Transverse colon (tissue), 4 donors: ENCODE results near the gene NEK8. TPM values are rescaled to one million over a fixed set of nuclear protein-coding genes. Genes with fewer than 3 reads are reported as not detected.
A peak's percentile ranks its signal among the peaks of the same experiment; 100 is the strongest.

ENCODE experiments used
- DNase-seq: peaks from one replicate; pipeline ENCODE4 v3.0.0-alpha.2; 2019
- H3K27ac ChIP-seq, 4 donors: fragments of 200-600 bp; sonication (generic); 2 replicates each; pipeline ENCODE4 v1.5.1; 2016 to 2018; ENCODE audit warnings: inconsistent platforms in 4 of 4
- H3K27me3 ChIP-seq: fragments of 200-600 bp; sonication (generic); 2 replicates; pipeline ENCODE4 v1.5.1; 2017; ENCODE audit warnings: inconsistent platforms
- H3K36me3 ChIP-seq, 4 donors: fragments of 200-600 bp; sonication (generic); 2 replicates each; pipeline ENCODE4 v1.5.1; 2017 to 2019; ENCODE audit warnings: inconsistent platforms in 4 of 4
- H3K4me1 ChIP-seq, 4 donors: fragments of 200-600 bp; sonication (generic); 2 replicates each; pipeline ENCODE4 v1.5.1; 2017 to 2020; ENCODE audit warnings: inconsistent platforms in 4 of 4
- H3K4me3 ChIP-seq, 4 donors: fragments of 200-600 bp; sonication (generic); 1 replicate in 1 of 4; 2 replicates in 3 of 4; pipeline versions ENCODE4 v1.5.1 to v1.6.1; 2017 to 2019; ENCODE audit warnings: inconsistent platforms in 4 of 4
- H3K9me3 ChIP-seq, 2 donors: fragments of 200-600 bp; sonication (generic); 2 replicates each; pipeline ENCODE4 v1.5.1; 2017 to 2019; ENCODE audit warnings: inconsistent platforms in 2 of 2
- EP300 ChIP-seq: sonication (generic); formaldehyde crosslinking; IDR thresholded peaks from one replicate; pipeline ENCODE4 v1.6.1; 2017; ENCODE audit warnings: antibody characterized with exemption, low read depth
- POLR2A ChIP-seq: fragments of 450-650 bp; IDR thresholded peaks from one replicate; pipeline ENCODE4 v1.6.1; 2016; ENCODE audit warnings: antibody characterized with exemption, mild to moderate bottlenecking, moderate library complexity
- POLR2AphosphoS5 ChIP-seq, 3 donors: sonication (generic); formaldehyde crosslinking; IDR thresholded peaks; one replicate each; pipeline ENCODE4 v1.6.1; 2016; ENCODE audit warnings: antibody characterized with exemption in 3 of 3
- WGBS, 2 donors: methylation state at CpG; one replicate each; pipeline ENCODE4 v1.1.5; 2018; ENCODE audit warnings: low coverage in 1 of 2; 5-methylcytosine and 5-hydroxymethylcytosine counted together
- in situ Hi-C, 4 donors: fragments of 200-750 bp; cut with MboI; loops; one replicate each; pipeline versions ENCODE4 v1.15.0 to v1.15.1; 2017; ENCODE audit warnings: low sequenced_read_pairs in 3 of 4, low pct_ligation_motif_present in 1 of 4, low pct_unique_long_range_greater_than_20kb in 1 of 4
- intact Hi-C: fragments of 100-400 bp; cut with DNase I; formaldehyde crosslinking; loops from one replicate; pipeline ENCODE4 v1.15.1; 2023; ENCODE audit warnings: low total_unique reads
- total RNA-seq, 4 donors: library from RNA; depleted of rRNA; stranded (reverse); fragments of >200 nt; gene quantifications; one replicate each; pipeline ENCODE4 v1.1.0, GENCODE V29; 2016
- TF ChIP-seq, protein P1 (sequence below), 5 experiments: fragments of 200-600 bp in 3 of 5; fragments of 450-650 bp in 2 of 5; sonication (generic) in 3 of 5; IDR thresholded peaks; 1 replicate in 2 of 5; 2 replicates in 3 of 5; pipeline ENCODE4 v1.5.1; 2016 to 2017; ENCODE audit warnings: antibody characterized with exemption in 5 of 5, inconsistent platforms in 3 of 5, mild to moderate bottlenecking in 2 of 5, moderate library complexity in 1 of 5

The NEK8 gene
- total RNA-seq, 4 donors from 2014 or later: 5.7 to 52.3 (median 8.3) TPM

DNA sequence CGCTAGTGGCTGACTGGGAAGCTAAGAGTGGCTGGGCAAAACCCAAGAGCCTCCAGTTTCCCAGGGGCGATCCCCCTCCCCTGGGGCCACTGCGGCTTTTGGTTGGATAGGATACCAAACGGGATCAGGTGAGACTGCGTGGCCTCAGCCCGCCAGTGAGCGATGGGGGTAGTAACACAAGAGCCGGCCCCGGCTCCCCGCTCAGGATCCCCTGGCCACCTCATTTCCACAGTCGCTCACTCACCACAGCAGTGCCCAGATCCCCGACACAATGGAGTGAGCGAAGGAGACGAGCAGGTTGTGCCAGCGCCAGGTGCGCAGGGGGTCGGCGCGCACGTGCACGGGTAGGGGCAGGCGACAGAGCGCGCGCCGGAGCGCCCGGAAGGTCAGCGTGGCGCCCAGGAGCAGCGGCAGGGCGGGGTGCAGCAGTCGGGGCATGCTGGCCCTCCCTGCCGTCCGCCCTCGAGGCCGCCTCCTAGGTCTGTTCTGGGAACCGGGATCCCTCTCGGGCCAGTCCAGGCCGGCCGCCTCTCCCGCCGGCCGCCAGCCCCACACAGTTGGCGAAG lies 2.8 kb upstream of the NEK8 start:
- H3K27ac ChIP-seq: peak overlapping the region; percentile 97 to 98 (median 97)
- H3K9me3 ChIP-seq: no peaks in the 10 kb centered on the region
- in situ Hi-C loops: no loop called here
- peaks cover 0 to 25% (median 9%) of the 10 kb centered on the region in 4 donors for H3K36me3 ChIP-seq
- peak; percentile 73 for DNase-seq
- 1% methylated on average over 35 of the region's 45 CpGs; no CpG with 5 or more reads in 1 of the 2 donors for WGBS, 2 donors
- H3K27me3 ChIP-seq: no peaks in the 10 kb centered on the region
- peak overlapping the region; percentile 32 to 77 (median 64) for H3K4me3 ChIP-seq
- intact Hi-C loops: loop anchor here (1.0 to 10.0 kb wide), 4 partner anchors 23 to 389 kb away; partner anchors contain the start of gene PHF12
- peaks cover 32 to 77% (median 61%) of the 10 kb centered on the region in 4 donors for H3K4me1 ChIP-seq
- TF ChIP-seq, protein P1, sequence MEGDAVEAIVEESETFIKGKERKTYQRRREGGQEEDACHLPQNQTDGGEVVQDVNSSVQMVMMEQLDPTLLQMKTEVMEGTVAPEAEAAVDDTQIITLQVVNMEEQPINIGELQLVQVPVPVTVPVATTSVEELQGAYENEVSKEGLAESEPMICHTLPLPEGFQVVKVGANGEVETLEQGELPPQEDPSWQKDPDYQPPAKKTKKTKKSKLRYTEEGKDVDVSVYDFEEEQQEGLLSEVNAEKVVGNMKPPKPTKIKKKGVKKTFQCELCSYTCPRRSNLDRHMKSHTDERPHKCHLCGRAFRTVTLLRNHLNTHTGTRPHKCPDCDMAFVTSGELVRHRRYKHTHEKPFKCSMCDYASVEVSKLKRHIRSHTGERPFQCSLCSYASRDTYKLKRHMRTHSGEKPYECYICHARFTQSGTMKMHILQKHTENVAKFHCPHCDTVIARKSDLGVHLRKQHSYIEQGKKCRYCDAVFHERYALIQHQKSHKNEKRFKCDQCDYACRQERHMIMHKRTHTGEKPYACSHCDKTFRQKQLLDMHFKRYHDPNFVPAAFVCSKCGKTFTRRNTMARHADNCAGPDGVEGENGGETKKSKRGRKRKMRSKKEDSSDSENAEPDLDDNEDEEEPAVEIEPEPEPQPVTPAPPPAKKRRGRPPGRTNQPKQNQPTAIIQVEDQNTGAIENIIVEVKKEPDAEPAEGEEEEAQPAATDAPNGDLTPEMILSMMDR (IDR thresholded peaks at IDR 0.05): no peak
- TF ChIP-seq POLR2AphosphoS5 (IDR thresholded peaks at IDR 0.05): peak in 2 of 3 donors; percentile 54 to 57
- TF ChIP-seq EP300: no peak
- peak; percentile 49 for TF ChIP-seq POLR2A

DNA sequence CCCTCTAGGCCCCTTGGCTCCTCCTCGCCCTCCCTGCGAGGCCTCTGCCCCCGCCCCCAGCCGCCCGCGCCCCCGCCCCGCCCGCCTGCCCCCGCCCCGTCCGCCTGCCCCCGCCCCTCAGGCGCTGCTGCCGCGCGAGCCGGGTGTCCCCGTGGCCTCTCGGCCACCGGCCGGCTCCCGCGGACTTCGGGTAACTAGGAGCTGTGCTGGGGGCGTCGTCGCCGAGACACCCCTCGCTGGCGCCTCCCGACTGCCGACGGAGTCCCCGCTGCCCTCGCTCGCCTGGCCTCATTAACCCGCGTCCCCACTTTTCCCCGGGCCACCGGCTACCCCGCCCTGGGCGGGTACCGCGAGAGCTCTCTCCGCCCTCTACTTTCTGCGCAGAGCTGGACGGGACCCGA lies 2.4 kb upstream of the NEK8 start, which contains the start of gene TLCD1:
Gene TLCD1 (minus strand): TSS at position 8 of the 401 bp plus-strand sequence. CDS start 136 bp downstream, outside the sequence.
- Histone ChIP-seq H3K27ac (peak within 1 kb of the TSS; percentile 97 to 98 (median 97)), H3K36me3 (peaks cover 0 to 25% (median 9%) of the 10 kb centered on the region in 4 donors), H3K4me1 (peaks cover 27 to 72% (median 56%) of the 10 kb centered on the region in 4 donors), H3K4me3 (peak within 1 kb of the TSS; percentile 60 to 77 (median 64)), H3K27me3 (no peaks in the 10 kb centered on the region), H3K9me3 (no peaks in the 10 kb centered on the region)
- WGBS, 2 donors: 0% methylated on average over 37 of the region's 49 CpGs; no CpG with 5 or more reads in 1 of the 2 donors
- peak; percentile 79 for DNase-seq
- TF ChIP-seq EP300: no peak
- TF ChIP-seq, protein P1 (IDR thresholded peaks at IDR 0.05): no peak
- no peak for TF ChIP-seq POLR2A
- no peak for TF ChIP-seq POLR2AphosphoS5 (IDR thresholded peaks at IDR 0.05)
- in situ Hi-C loops: no loop called here
- intact Hi-C loops: loop anchor here (1.0 to 10.0 kb wide), 4 partner anchors 23 to 389 kb away; partner anchors contain the start of gene PHF12

DNA sequence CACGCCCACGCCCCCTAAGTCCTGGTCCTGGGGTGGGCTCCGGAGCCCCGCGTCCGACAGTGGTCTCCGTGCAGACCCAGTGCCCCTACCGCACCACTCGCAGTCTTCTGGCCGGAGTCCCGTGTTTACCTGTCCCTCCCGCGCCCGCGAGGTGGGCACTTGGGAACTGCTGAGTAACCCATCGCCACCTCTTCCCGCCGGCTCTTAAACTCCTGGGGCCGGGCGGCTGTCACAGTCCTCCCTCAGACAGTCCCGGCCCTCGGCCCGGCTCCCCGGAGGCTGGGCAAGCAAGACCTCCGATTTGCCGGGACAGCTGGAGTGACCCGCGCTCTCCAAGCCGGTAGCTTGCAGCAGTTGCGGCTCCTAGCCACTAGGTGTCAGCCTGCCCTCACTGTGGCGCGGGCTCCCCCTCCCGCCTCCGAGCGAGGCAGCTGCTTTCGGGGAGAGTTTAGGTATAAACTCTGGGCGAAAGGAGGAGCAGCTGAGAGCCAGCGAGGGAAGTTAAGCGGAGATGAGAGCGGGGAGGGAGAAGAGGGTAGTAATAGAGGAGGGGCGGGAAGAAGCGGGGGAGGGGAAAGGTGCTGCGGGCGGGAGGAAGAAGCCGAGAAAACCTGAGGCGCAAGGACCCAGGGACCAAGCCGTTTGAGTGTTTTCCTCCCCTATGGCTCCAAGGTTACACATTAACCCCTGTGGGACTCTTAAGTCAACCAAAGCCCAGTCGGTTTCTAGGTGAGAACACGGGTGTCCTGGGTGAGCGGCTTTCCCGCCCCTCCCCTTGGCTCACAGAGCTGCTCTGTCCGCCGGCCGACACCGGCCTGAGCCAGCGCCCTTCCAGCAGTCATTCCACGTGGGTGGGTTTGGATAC lies 1.7 kb upstream of the NEK8 start:
- in situ Hi-C loops (no loop called here), intact Hi-C loops (loop anchor here (1.0 to 10.0 kb wide), 4 partner anchors 22 to 388 kb away; partner anchors contain the start of gene PHF12)
- Histone ChIP-seq H3K9me3 (no peaks in the 10 kb centered on the region), H3K4me3 (peak overlapping the region; percentile 60 to 77 (median 64)), H3K4me1 (peaks cover 21 to 66% (median 50%) of the 10 kb centered on the region in 4 donors), H3K27me3 (no peaks in the 10 kb centered on the region), H3K27ac (peak overlapping the region; percentile 97 to 98 (median 97)), H3K36me3 (peaks cover 0 to 25% (median 9%) of the 10 kb centered on the region in 4 donors)
- peak; percentile 96 for DNase-seq
- TF ChIP-seq EP300: no peak
- peak; percentile 50 for TF ChIP-seq POLR2A
- TF ChIP-seq POLR2AphosphoS5 (IDR thresholded peaks at IDR 0.05): peak; percentile 38 to 61 (median 39)
- TF ChIP-seq, protein P1 (IDR thresholded peaks at IDR 0.05): peak; percentile 99 to 100 (median 100)
- WGBS, 2 donors: 0% methylated on average over 44 of the region's 57 CpGs; no CpG with 5 or more reads in 1 of the 2 donors
